CD14-positive monocyte (primary cell): ENCODE results near the gene PLEKHO1. TPM values are rescaled to one million over a fixed set of nuclear protein-coding genes. Genes with fewer than 3 reads are reported as not detected.

Source experiments
- DNase-seq, 3 donors: peaks; one replicate each; pipeline ENCODE4 v3.0.0-alpha.2; 2011 to 2022
- H2AFZ ChIP-seq: 2 replicates; pipeline ENCODE4 v1.6.0; 2012; ENCODE audit warnings: mild to moderate bottlenecking, low read depth, low read length, inconsistent platforms; ENCODE audit not compliant: insufficient read depth, poor library complexity, severe bottlenecking
- H3K27ac ChIP-seq, 2 donors: 1 replicate in 1 of 2; 2 replicates in 1 of 2; pipeline ENCODE4 v1.5.1; 2012 to 2013; ENCODE audit warnings: low read length in 2 of 2, control low read depth in 1 of 2, inconsistent platforms in 1 of 2, low read depth in 1 of 2, mild to moderate bottlenecking in 1 of 2
- H3K27me3 ChIP-seq, 2 donors: one replicate each; pipeline versions ENCODE4 v1.6.0 to v1.6.1; 2011 to 2013; ENCODE audit warnings: low read length in 2 of 2; ENCODE audit not compliant: control insufficient read depth in 2 of 2, insufficient read depth in 2 of 2
- H3K36me3 ChIP-seq, 2 donors: replicated peaks in 1 of 2; 1 replicate in 1 of 2; 2 replicates in 1 of 2; pipeline versions ENCODE4 v1.5.1 to v1.6.1; 2012 to 2013; ENCODE audit warnings: low read length in 2 of 2, control low read depth in 1 of 2, inconsistent platforms in 1 of 2, mild to moderate bottlenecking in 1 of 2; ENCODE audit not compliant: insufficient read depth in 2 of 2, control insufficient read depth in 1 of 2
- H3K4me1 ChIP-seq, 2 donors: 1 replicate in 1 of 2; 2 replicates in 1 of 2; pipeline versions ENCODE4 v1.5.1 to v1.6.1; 2012 to 2013; ENCODE audit warnings: low read length in 2 of 2, control low read depth in 1 of 2, inconsistent platforms in 1 of 2, mild to moderate bottlenecking in 1 of 2, moderate library complexity in 1 of 2; ENCODE audit not compliant: insufficient read depth in 2 of 2, control insufficient read depth in 1 of 2
- H3K4me2 ChIP-seq: replicated peaks from 2 replicates; pipeline ENCODE3; 2012; ENCODE audit warnings: low read length, moderate library complexity, mild to moderate bottlenecking; ENCODE audit not compliant: poor library complexity, severe bottlenecking; ENCODE audit errors: extremely low read depth
- H3K4me3 ChIP-seq, 3 experiments: fragments of 200-600 bp in 1 of 3; sonication (generic) in 1 of 3; replicated peaks in 1 of 3; 1 replicate in 2 of 3; 2 replicates in 1 of 3; pipeline ENCODE4 v1.5.1; 2011 to 2013; ENCODE audit warnings: low read length in 3 of 3, mild to moderate bottlenecking in 3 of 3, control low read depth in 2 of 3, low read depth in 2 of 3, inconsistent platforms in 1 of 3, moderate library complexity in 1 of 3
- H3K79me2 ChIP-seq: 2 replicates; pipeline ENCODE4 v1.6.0; 2012; ENCODE audit warnings: mild to moderate bottlenecking, control low read depth, inconsistent platforms, low read length, moderate library complexity; ENCODE audit not compliant: insufficient read depth
- H3K9ac ChIP-seq: 2 replicates; pipeline ENCODE4 v1.6.0; 2017; ENCODE audit warnings: low read length, mild to moderate bottlenecking; ENCODE audit not compliant: insufficient read depth, poor library complexity, severe bottlenecking
- H3K9me3 ChIP-seq, 2 donors: replicated peaks in 1 of 2; 1 replicate in 1 of 2; 2 replicates in 1 of 2; pipeline versions ENCODE4 v1.5.1 to v1.6.1; 2012 to 2013; ENCODE audit warnings: low read length in 2 of 2, control low read depth in 1 of 2; ENCODE audit not compliant: control insufficient read depth in 1 of 2, insufficient read depth in 1 of 2
- H4K20me1 ChIP-seq: 2 replicates; pipeline ENCODE4 v1.6.0; 2012; ENCODE audit warnings: mild to moderate bottlenecking, low read length, control low read depth, moderate library complexity; ENCODE audit not compliant: insufficient read depth
- H3K27ac Mint-ChIP-seq, 7 donors: one replicate each; pipeline ENCODE4 v1.8.0; 2020; ENCODE audit warnings: mild to moderate bottlenecking in 7 of 7, mixed read lengths in 7 of 7, moderate library complexity in 6 of 7, inconsistent platforms in 2 of 7
- H3K27me3 Mint-ChIP-seq, 3 donors: one replicate each; pipeline ENCODE4 v1.8.0; 2021 to 2022; ENCODE audit warnings: low read depth in 3 of 3, mild to moderate bottlenecking in 3 of 3, mixed read lengths in 3 of 3, moderate library complexity in 3 of 3, inconsistent platforms in 1 of 3
- H3K36me3 Mint-ChIP-seq, 2 donors: one replicate each; pipeline ENCODE4 v1.8.0; 2020; ENCODE audit warnings: mixed read lengths in 2 of 2, inconsistent platforms in 1 of 2, mild to moderate bottlenecking in 1 of 2
- H3K4me1 Mint-ChIP-seq: one replicate; pipeline ENCODE4 v1.8.0; 2020; ENCODE audit warnings: mild to moderate bottlenecking, mixed read lengths
- H3K4me3 Mint-ChIP-seq, 2 donors: one replicate each; pipeline ENCODE4 v1.8.0; 2020; ENCODE audit warnings: mild to moderate bottlenecking in 2 of 2, mixed read lengths in 2 of 2, moderate library complexity in 1 of 2
- H3K9me3 Mint-ChIP-seq, 7 donors: one replicate each; pipeline ENCODE4 v1.8.0; 2020 to 2022; ENCODE audit warnings: mixed read lengths in 7 of 7, mild to moderate bottlenecking in 6 of 7, moderate library complexity in 6 of 7, inconsistent platforms in 2 of 7
- CTCF ChIP-seq: fragments of 200-600 bp; IDR thresholded peaks from one replicate; pipeline ENCODE4 v1.8.0; 2022; ENCODE audit warnings: antibody characterized with exemption, mild to moderate bottlenecking
- WGBS: methylation state at CpG from one replicate; pipeline ENCODE4 v1.1.5; 2013; ENCODE audit warnings: missing lambda C conversion rate; ENCODE audit not compliant: insufficient coverage; 5-methylcytosine and 5-hydroxymethylcytosine counted together
- intact Hi-C, 2 donors: fragments of 100-400 bp; cut with micrococcal nuclease; formaldehyde crosslinking; loops; one replicate each; pipeline versions ENCODE4 v1.15.0 to v1.15.1; 2023
- polyA plus RNA-seq, 3 donors: library from polyadenylated mRNA; depleted of rRNA in 1 of 3; unstranded in 2 of 3; stranded (reverse) in 1 of 3; fragments of 300-500 nt in 2 of 3; fragments of >200 nt in 1 of 3; fragmentation: Illumina TruSeq in 2 of 3; gene quantifications; 1 replicate in 2 of 3; 2 replicates in 1 of 3; pipeline ENCODE4 v1.2.3, GENCODE V29; 2012 to 2021

Gene PLEKHO1
- polyA plus RNA-seq, 3 donors = 87.2 to 170 (median 110) TPM

DNA sequence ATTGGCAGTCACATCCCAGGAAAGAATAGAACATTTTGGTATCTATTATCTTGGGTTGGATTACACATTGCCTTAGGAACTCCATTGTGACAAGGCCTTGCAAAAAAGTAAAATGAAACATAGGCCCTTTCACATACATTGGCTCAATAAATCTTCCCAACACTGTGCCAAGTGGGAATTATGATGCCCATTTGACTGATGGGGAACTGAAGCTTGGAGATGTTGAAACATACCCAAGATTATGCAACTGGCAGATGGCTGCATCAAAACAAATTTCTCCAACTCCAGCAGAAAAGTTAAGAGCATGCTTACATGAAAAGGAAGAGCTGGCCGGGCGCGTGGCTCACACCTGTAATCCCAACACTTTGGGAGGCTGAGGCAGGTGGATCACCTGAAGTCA, 26.9 kb downstream of the PLEKHO1 start:
- Histone ChIP-seq H3K36me3 (no peaks in the 10 kb centered on the region), H3K9me3 (no peaks in the 10 kb centered on the region), H4K20me1 (no peaks in the 10 kb centered on the region), H3K9ac (no peak overlapping the region), H3K79me2 (peaks cover 2% of the 10 kb centered on the region), H3K4me3 (peak overlapping the region in 1 of 3 experiments; percentile 40), H2AFZ (no peak overlapping the region), H3K4me2 (peak overlapping the region; percentile 47), H3K27ac (peak overlapping the region; percentile 55 to 75), H3K4me1 (peaks cover 62 to 76% of the 10 kb centered on the region in 2 donors), H3K27me3 (no peaks in the 10 kb centered on the region)
- Mint-ChIP-seq H3K9me3 (peaks cover 0 to 2% (median 0%) of the 10 kb centered on the region in 7 donors), H3K4me1 (peaks cover 73% of the 10 kb centered on the region), H3K27ac (peak overlapping the region; percentile 84 to 98 (median 91)), H3K4me3 (peak overlapping the region; percentile 59 to 71), H3K27me3 (peaks cover 0 to 6% (median 0%) of the 10 kb centered on the region in 3 donors), H3K36me3 (peaks cover 7 to 14% of the 10 kb centered on the region in 2 donors)
- WGBS = 0% methylated on average over 3 of the region's 3 CpGs
- no peak for TF ChIP-seq CTCF
- intact Hi-C loops = no loop called here
- DNase-seq = peak; percentile 42 to 79 (median 70)

GRCh38 chr1:150178548-150178947, 28.8 kb downstream of the PLEKHO1 start:
- Histone ChIP-seq H3K36me3 (no peaks in the 10 kb centered on the region), H3K27ac (peak overlapping the region; percentile 41 to 75), H3K4me1 (peaks cover 77 to 90% of the 10 kb centered on the region in 2 donors), H3K9me3 (no peaks in the 10 kb centered on the region), H3K79me2 (peaks cover 2% of the 10 kb centered on the region), H3K27me3 (no peaks in the 10 kb centered on the region), H2AFZ (no peak overlapping the region), H3K9ac (no peak overlapping the region), H4K20me1 (no peaks in the 10 kb centered on the region), H3K4me3 (peak overlapping the region in 1 of 3 experiments; percentile 37), H3K4me2 (peak overlapping the region; percentile 20)
- no peak for TF ChIP-seq CTCF
- Mint-ChIP-seq H3K4me3 (peak overlapping the region in 1 of 2 donors; percentile 8), H3K27me3 (peaks cover 0 to 9% (median 0%) of the 10 kb centered on the region in 3 donors), H3K36me3 (peaks cover 2 to 16% of the 10 kb centered on the region in 2 donors), H3K27ac (peak overlapping the region; percentile 69 to 91 (median 81)), H3K4me1 (peaks cover 82% of the 10 kb centered on the region), H3K9me3 (peaks cover 0 to 2% (median 0%) of the 10 kb centered on the region in 7 donors)
- intact Hi-C loops = no loop called here
- peak in 2 of 3 donors; percentile 48 to 71 for DNase-seq
